Stimulated activated naive CD8-positive, alpha-beta T cell treated with anti-CD3 and anti-CD28 coated beads, Interleukin-15, amount 100 ng/mL, for 72 hours (primary cell): ENCODE data around the gene LAMA1.

Source experiments
- ATAC-seq: fragments of 150-1000 bp; cut with Tn5 transposase; 2 replicates; pipeline ENCODE4 v1.10.0; 2021; ENCODE audit warnings: mild to moderate bottlenecking, moderate library complexity
- DNase-seq, 2 donors: peaks; one replicate each; pipeline ENCODE4 v3.0.0; 2021 to 2022
- H3K27ac Mint-ChIP-seq, 2 donors: one replicate each; pipeline ENCODE4 v1.8.0; 2022; ENCODE audit warnings: mild to moderate bottlenecking in 2 of 2, mixed read lengths in 2 of 2, moderate library complexity in 2 of 2
- H3K27me3 Mint-ChIP-seq: one replicate; pipeline ENCODE4 v1.8.0; 2022; ENCODE audit warnings: mixed read lengths
- H3K4me1 Mint-ChIP-seq: one replicate; pipeline ENCODE4 v1.8.0; 2022; ENCODE audit warnings: mild to moderate bottlenecking, mixed read lengths
- H3K4me3 Mint-ChIP-seq, 2 donors: one replicate each; pipeline ENCODE4 v1.8.0; 2022; ENCODE audit warnings: mild to moderate bottlenecking in 2 of 2, mixed read lengths in 2 of 2, moderate library complexity in 1 of 2
- H3K9me3 Mint-ChIP-seq, 2 donors: one replicate each; pipeline ENCODE4 v1.8.0; 2022; ENCODE audit warnings: mixed read lengths in 2 of 2

The LAMA1 gene

GRCh38 chr18:6994771-6995430 is 122.7 kb downstream of the LAMA1 start:
- Mint-ChIP-seq H3K9me3 (peaks cover 0 to 7% of the 10 kb centered on the region in 2 donors), H3K4me1 (no peaks in the 10 kb centered on the region), H3K4me3 (no peak overlapping the region), H3K27ac (no peak overlapping the region), H3K27me3 (no peaks in the 10 kb centered on the region)
- ATAC-seq (no peak), DNase-seq (no peak)

- DNase-seq = no peak
- peaks cover 0 to 7% of the 10 kb centered on the region in 2 donors for H3K9me3 Mint-ChIP-seq
- no peak overlapping the region for H3K27ac Mint-ChIP-seq
- H3K4me3 Mint-ChIP-seq = no peak overlapping the region
- no peaks in the 10 kb centered on the region for H3K27me3 Mint-ChIP-seq
- H3K4me1 Mint-ChIP-seq = no peaks in the 10 kb centered on the region
- ATAC-seq = no peak
Measured at GRCh38 chr18:6994056-6994770, 123.4 kb downstream of the LAMA1 start.

DNA sequence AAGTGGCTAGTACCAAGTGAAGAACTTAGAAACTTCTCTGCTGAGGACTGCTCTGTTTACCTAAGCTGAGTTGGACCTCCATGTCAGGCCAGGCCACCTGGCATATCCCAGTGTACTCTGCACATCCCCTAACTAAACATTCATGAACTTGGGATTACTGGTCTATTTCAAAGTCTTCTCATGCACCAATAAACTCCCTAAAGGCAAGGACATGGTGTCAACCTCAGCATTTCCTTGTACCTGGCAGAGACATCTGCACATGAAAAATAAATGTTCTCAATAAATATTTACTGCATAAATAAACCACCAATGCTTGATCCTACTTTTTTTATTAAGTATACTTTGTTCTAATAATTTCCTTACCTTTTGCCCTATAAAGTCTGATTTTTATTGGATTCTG is 124.8 kb downstream of the LAMA1 start:
- Mint-ChIP-seq H3K4me3 (no peak overlapping the region), H3K4me1 (no peaks in the 10 kb centered on the region), H3K27me3 (no peaks in the 10 kb centered on the region), H3K27ac (no peak overlapping the region), H3K9me3 (peaks cover 0 to 5% of the 10 kb centered on the region in 2 donors)
- DNase-seq (no peak), ATAC-seq (no peak)

DNA sequence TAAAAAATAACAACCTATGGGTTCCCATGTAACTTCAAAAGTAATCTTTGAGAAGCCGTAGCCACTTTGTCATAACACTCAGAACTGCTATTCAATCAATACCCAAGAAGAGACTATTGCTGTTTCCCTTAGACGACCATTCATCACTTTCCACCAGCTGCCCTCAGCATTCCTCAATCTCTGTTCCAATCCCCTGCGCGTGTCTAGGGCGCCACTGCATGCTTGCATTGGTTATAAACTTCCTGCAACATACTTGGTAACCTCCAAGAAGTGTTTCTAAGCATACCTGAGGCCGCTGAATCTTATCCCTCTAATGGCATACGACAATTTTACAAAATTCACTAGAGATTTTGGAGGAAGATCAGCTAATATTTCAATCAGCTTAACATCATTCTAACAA is 134.2 kb downstream of the LAMA1 start:
- no peaks in the 10 kb centered on the region for H3K9me3 Mint-ChIP-seq
- DNase-seq (no peak), ATAC-seq (no peak)
- H3K27ac Mint-ChIP-seq = no peak overlapping the region
- H3K27me3 Mint-ChIP-seq = no peaks in the 10 kb centered on the region
- no peak overlapping the region for H3K4me3 Mint-ChIP-seq
- H3K4me1 Mint-ChIP-seq = no peaks in the 10 kb centered on the region

GRCh38 chr18:6982398-6982797 is 135.2 kb downstream of the LAMA1 start:
- ATAC-seq (no peak), DNase-seq (no peak)
- Mint-ChIP-seq H3K9me3 (no peaks in the 10 kb centered on the region), H3K27me3 (no peaks in the 10 kb centered on the region), H3K4me3 (no peak overlapping the region), H3K4me1 (no peaks in the 10 kb centered on the region), H3K27ac (no peak overlapping the region)

- no peak for DNase-seq
- H3K4me3 Mint-ChIP-seq = no peak overlapping the region
- H3K27ac Mint-ChIP-seq = no peak overlapping the region
- ATAC-seq = no peak
- H3K27me3 Mint-ChIP-seq = no peaks in the 10 kb centered on the region
- no peaks in the 10 kb centered on the region for H3K4me1 Mint-ChIP-seq
- no peaks in the 10 kb centered on the region for H3K9me3 Mint-ChIP-seq
Measured at GRCh38 chr18:6980363-6980762, 137.2 kb downstream of the LAMA1 start.

GRCh38 chr18:6979954-6980353 is 137.6 kb downstream of the LAMA1 start:
- no peak for DNase-seq
- Mint-ChIP-seq H3K27ac (no peak overlapping the region), H3K4me3 (no peak overlapping the region), H3K27me3 (no peaks in the 10 kb centered on the region), H3K4me1 (no peaks in the 10 kb centered on the region), H3K9me3 (no peaks in the 10 kb centered on the region)
- no peak for ATAC-seq

- Mint-ChIP-seq H3K27ac (no peak overlapping the region), H3K4me1 (no peaks in the 10 kb centered on the region), H3K4me3 (no peak overlapping the region), H3K9me3 (no peaks in the 10 kb centered on the region), H3K27me3 (no peaks in the 10 kb centered on the region)
- DNase-seq (no peak), ATAC-seq (no peak)
Measured at GRCh38 chr18:6976935-6977334, 140.7 kb downstream of the LAMA1 start.

DNA sequence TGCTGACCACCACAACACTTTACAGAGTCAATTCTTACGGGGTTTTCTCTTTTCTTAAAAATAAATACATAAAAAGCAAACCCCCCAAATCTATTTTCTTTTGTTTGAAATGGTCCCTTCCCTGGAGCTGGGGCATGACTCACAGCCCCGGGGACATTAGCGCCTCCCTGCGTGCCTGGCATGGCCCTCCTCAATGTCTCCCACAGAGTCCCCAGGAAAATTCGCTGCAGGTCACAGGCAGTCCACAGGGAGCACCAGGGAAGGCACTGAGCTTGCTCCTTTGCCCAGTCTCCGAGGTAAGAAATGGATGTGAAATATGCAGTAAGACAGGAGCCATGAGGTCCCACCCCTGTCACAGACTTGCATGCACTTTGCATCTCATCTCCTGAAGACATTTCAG is 142.5 kb downstream of the LAMA1 start:
- Mint-ChIP-seq H3K4me3 (no peak overlapping the region), H3K9me3 (no peaks in the 10 kb centered on the region), H3K27ac (no peak overlapping the region), H3K27me3 (no peaks in the 10 kb centered on the region), H3K4me1 (no peaks in the 10 kb centered on the region)
- DNase-seq (no peak), ATAC-seq (no peak)

GRCh38 chr18:6971823-6972478 is 145.6 kb downstream of the LAMA1 start:
- Mint-ChIP-seq H3K4me1 (no peaks in the 10 kb centered on the region), H3K27me3 (no peaks in the 10 kb centered on the region), H3K27ac (no peak overlapping the region)

DNA sequence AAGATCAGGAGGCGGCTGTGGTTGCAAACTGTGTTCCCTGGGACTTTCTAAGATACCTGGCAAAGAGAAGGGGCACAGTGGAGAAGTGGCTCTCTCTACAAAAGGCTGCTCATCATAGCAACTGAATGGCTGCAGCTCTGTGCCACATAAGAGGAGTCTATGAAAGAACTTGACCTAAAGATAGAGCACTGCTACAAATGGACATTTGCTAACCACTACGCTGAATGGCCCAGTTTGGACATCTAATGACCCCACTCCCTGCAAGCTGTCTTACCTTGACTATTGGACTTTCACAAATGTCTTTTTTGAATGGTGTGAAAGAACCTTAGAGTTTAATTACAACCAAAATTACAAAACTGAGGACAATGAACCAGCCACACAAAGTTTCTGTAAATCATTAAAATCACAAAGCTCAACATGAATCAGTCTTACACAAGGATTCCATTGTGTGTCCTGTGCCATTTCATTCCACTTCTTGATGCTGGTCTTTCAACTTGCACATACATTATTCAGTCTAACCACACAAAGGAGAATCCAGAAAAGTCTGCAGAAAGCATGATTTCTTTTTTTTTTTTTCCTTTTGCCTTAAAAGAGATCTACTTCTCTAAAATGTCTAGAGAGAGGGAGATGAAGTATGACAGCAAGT is 154.0 kb downstream of the LAMA1 start:
- Mint-ChIP-seq H3K27me3 (no peaks in the 10 kb centered on the region), H3K4me3 (no peak overlapping the region), H3K27ac (no peak overlapping the region), H3K9me3 (peaks cover 0 to 7% of the 10 kb centered on the region in 2 donors), H3K4me1 (no peaks in the 10 kb centered on the region)
- no peak for DNase-seq
- ATAC-seq = no peak

More at GRCh38 chr18:6971823-6972478, 145.6 kb downstream of the LAMA1 start:
- ATAC-seq = no peak
- Mint-ChIP-seq H3K9me3 (no peaks in the 10 kb centered on the region), H3K4me3 (no peak overlapping the region)
- DNase-seq = no peak

DNA sequence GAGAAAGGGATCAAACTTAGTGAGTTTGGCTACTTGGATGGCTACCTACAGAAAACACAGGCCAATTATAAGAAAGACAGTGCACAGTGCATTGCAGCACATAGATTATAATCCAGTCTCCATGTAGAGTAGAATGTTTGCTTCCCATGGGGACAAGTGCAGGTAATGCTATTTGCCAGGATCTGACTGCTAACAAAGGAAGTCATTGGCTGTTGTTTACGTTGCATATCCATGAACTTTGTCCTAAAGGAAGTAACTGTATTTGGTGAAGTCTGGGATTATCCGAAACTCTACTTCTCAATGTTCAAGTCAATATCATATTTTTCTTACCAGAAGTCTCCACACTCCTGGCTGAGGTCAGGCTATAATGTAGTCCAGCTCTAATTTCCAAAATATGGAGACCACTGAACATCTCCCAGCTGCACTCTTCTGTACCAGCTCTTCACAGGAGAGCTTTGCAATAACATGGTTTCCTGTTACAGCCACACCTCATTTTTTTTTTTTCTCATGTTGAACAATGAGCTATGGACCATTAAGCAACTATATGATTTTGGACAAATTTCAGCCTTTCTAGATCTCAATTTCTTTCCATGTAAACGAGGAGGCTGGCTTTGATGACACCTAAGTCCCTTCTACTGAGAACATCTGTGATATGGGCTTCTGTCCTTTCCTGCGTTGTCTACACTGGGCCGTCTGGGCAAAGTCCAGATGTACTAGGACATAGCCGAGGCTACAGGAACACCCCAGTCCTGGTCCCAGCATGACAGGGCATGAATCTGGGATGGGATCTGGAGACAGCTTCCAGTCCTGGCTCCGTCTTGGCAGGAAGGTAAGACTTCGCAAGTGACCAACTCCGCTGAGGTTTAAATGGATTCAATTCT is 154.8 kb downstream of the LAMA1 start:
- no peaks in the 10 kb centered on the region for H3K4me1 Mint-ChIP-seq
- ATAC-seq = no peak

DNA sequence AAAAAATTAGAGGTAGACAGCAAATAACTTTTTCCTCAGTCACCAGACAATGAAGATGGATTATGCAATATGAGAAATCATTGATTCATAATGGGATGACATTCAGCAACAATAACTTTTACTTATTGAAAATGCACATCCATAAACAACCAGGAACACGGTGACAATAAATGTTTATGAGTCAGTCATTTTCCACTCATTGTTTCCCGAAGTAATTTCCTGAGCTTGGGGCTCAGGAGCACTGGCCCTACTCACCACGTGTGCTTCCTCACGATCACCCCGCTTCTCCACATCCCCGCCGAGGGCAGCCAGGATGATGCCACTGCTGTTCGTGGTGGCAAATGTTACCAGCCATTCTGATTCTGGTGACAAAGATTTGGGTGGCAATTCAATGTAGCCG is 156.3 kb downstream of the LAMA1 start:
- DNase-seq = no peak
- no peak for ATAC-seq
- H3K4me3 Mint-ChIP-seq = no peak overlapping the region
- H3K4me1 Mint-ChIP-seq = no peaks in the 10 kb centered on the region
- no peaks in the 10 kb centered on the region for H3K27me3 Mint-ChIP-seq
- no peak overlapping the region for H3K27ac Mint-ChIP-seq
- peaks cover 0 to 7% of the 10 kb centered on the region in 2 donors for H3K9me3 Mint-ChIP-seq

More for the DNA sequence above, 154.8 kb downstream of the LAMA1 start:
- Mint-ChIP-seq H3K9me3 (peaks cover 0 to 7% of the 10 kb centered on the region in 2 donors), H3K27ac (no peak overlapping the region), H3K4me3 (no peak overlapping the region), H3K27me3 (no peaks in the 10 kb centered on the region)
- DNase-seq = no peak

DNA sequence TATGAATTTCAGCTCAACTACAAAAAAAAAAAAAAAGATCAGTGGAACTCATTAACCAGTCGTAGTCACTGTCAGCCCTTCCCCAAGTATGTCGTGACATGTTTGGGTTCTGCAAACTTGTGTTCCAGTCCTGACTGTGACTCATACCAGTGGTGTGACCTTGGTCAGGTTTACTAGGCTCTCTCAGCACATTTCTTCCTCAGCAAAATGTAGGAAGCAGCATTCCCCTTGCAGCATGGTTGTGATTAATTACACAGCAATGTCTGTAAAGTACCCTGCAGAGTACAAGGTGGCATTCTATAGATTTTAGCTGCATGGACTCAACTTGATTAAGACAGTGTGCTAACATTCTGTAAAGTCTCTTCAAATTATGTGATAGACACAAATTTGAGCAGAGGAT is 156.9 kb downstream of the LAMA1 start:
- DNase-seq (no peak), ATAC-seq (no peak)
- Mint-ChIP-seq H3K9me3 (peaks cover 0 to 7% of the 10 kb centered on the region in 2 donors), H3K27ac (no peak overlapping the region), H3K4me3 (no peak overlapping the region), H3K27me3 (no peaks in the 10 kb centered on the region), H3K4me1 (no peaks in the 10 kb centered on the region)

DNA sequence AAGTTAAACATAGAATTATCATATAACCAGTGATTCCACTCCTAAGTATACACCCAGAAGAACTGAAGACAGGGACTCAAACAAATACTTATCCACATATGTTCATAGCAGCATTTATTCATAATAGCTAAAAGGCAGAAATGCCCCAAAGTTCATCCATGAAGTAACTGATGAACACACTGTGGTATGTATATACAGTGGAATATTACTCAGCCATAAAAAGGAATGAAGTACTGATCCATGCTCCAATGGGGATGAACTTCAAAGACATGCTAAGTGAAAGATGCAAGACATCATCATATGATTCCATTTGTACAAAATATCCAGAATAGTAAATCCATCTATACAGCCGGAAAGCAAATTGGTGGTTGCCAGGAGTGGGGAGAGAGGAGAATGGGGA is 157.5 kb downstream of the LAMA1 start:
- DNase-seq (no peak), ATAC-seq (no peak)
- H3K27me3 Mint-ChIP-seq = no peaks in the 10 kb centered on the region
- peaks cover 0 to 7% of the 10 kb centered on the region in 2 donors for H3K9me3 Mint-ChIP-seq
- no peak overlapping the region for H3K27ac Mint-ChIP-seq
- no peaks in the 10 kb centered on the region for H3K4me1 Mint-ChIP-seq
- no peak overlapping the region for H3K4me3 Mint-ChIP-seq
